ENCODE data around the gene DUSP11.

DNA sequence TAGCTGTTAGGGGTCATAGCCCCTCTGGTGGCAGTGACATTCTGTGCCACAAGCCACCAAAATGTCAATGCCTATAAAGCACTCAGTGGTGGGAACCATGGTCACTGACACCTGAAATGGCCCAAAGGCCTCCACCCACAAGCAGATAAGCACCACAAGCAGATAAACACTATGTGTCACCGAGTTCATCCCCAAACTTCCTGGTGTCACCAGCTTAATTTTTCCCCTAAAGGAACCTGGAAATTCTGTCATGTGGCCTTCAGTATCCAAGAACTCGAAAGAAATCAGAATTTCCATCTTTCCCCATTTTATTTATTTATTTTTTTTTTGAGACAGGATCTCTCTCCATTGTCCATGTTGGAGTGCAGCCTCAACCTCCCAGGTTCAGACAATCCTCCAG lies 39.1 kb downstream of the DUSP11 start:
- TF ChIP-seq CEBPB (IDR thresholded peaks at IDR 0.05; ENCODE audit: low read depth) = no peak
- TF ChIP-seq, protein P1, sequence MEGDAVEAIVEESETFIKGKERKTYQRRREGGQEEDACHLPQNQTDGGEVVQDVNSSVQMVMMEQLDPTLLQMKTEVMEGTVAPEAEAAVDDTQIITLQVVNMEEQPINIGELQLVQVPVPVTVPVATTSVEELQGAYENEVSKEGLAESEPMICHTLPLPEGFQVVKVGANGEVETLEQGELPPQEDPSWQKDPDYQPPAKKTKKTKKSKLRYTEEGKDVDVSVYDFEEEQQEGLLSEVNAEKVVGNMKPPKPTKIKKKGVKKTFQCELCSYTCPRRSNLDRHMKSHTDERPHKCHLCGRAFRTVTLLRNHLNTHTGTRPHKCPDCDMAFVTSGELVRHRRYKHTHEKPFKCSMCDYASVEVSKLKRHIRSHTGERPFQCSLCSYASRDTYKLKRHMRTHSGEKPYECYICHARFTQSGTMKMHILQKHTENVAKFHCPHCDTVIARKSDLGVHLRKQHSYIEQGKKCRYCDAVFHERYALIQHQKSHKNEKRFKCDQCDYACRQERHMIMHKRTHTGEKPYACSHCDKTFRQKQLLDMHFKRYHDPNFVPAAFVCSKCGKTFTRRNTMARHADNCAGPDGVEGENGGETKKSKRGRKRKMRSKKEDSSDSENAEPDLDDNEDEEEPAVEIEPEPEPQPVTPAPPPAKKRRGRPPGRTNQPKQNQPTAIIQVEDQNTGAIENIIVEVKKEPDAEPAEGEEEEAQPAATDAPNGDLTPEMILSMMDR (IDR thresholded peaks at IDR 0.05 in 2 of 3, conservative IDR thresholded peaks at IDR 0.05 in 1 of 3; ENCODE audit: borderline replicate concordance in 1 of 3, insufficient read depth in 1 of 3, low read depth in 2 of 3, low read length in 2 of 3) = no peak
- TF ChIP-seq, protein P2, sequence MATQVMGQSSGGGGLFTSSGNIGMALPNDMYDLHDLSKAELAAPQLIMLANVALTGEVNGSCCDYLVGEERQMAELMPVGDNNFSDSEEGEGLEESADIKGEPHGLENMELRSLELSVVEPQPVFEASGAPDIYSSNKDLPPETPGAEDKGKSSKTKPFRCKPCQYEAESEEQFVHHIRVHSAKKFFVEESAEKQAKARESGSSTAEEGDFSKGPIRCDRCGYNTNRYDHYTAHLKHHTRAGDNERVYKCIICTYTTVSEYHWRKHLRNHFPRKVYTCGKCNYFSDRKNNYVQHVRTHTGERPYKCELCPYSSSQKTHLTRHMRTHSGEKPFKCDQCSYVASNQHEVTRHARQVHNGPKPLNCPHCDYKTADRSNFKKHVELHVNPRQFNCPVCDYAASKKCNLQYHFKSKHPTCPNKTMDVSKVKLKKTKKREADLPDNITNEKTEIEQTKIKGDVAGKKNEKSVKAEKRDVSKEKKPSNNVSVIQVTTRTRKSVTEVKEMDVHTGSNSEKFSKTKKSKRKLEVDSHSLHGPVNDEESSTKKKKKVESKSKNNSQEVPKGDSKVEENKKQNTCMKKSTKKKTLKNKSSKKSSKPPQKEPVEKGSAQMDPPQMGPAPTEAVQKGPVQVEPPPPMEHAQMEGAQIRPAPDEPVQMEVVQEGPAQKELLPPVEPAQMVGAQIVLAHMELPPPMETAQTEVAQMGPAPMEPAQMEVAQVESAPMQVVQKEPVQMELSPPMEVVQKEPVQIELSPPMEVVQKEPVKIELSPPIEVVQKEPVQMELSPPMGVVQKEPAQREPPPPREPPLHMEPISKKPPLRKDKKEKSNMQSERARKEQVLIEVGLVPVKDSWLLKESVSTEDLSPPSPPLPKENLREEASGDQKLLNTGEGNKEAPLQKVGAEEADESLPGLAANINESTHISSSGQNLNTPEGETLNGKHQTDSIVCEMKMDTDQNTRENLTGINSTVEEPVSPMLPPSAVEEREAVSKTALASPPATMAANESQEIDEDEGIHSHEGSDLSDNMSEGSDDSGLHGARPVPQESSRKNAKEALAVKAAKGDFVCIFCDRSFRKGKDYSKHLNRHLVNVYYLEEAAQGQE (IDR thresholded peaks at IDR 0.05; ENCODE audit: low read depth) = no peak
- TF ChIP-seq ZNF274 (IDR thresholded peaks at IDR 0.05; ENCODE audit: low read depth, low read length) = no peak

All from HCT116 (cell line).